IMR-90 (cell line): ENCODE data around the gene PLCB3. TPM values are rescaled to one million over a fixed set of nuclear protein-coding genes. Genes with fewer than 3 reads are reported as not detected.

Experiments used
- ATAC-seq: fragments of 200-7000 bp; cut with Tn5 transposase; 2 replicates; pipeline ENCODE4 v1.9.1; 2020; ENCODE audit warnings: low read depth, mild to moderate bottlenecking, moderate library complexity
- BruUV-seq: library from RNA; stranded (reverse); fragments of 400-500 nt; replicated peaks from 2 replicates; lab custom pipeline; 2021; lab: Mats Ljungman, UMichigan
- CTCF ChIA-PET: fragments of 300-600 bp; formaldehyde crosslinking; extraction: SDS; loops from one replicate; lab custom pipeline; 2021; ENCODE audit warnings: antibody characterized with exemption; lab: Yijun Ruan, JAX
- POLR2A ChIA-PET: fragments of 300-600 bp; sonication (Branson Sonifier 250); formaldehyde crosslinking; loops from one replicate; lab custom pipeline; 2022; ENCODE audit warnings: antibody characterized with exemption; ENCODE audit not compliant: unreplicated experiment; lab: Charles Lee
- DNase-seq: peaks from one replicate; pipeline ENCODE4 v3.0.0; 2013
- H2AFZ ChIP-seq: replicated peaks from 2 replicates; pipeline ENCODE3; 2013; ENCODE audit warnings: low read length, mild to moderate bottlenecking; ENCODE audit not compliant: poor library complexity
- H2AK5ac ChIP-seq: 2 replicates; pipeline ENCODE4 v1.6.1; 2013; ENCODE audit warnings: low read depth, low read length, inconsistent platforms
- H2AK9ac ChIP-seq: replicated peaks from 2 replicates; pipeline ENCODE3; 2013; ENCODE audit warnings: mild to moderate bottlenecking, low read depth, low read length, moderate library complexity; ENCODE audit not compliant: poor library complexity
- H2BK120ac ChIP-seq: 2 replicates; pipeline ENCODE4 v1.6.1; 2013; ENCODE audit warnings: low read depth, low read length, inconsistent platforms
- H2BK15ac ChIP-seq: 3 replicates; pipeline ENCODE4 v1.6.1; 2013; ENCODE audit warnings: low read depth, low read length, inconsistent platforms
- H2BK20ac ChIP-seq: 2 replicates; pipeline ENCODE4 v1.6.1; 2013; ENCODE audit warnings: low read depth, mild to moderate bottlenecking, inconsistent platforms, low read length, moderate library complexity
- H2BK5ac ChIP-seq: 2 replicates; pipeline ENCODE4 v1.6.1; 2013; ENCODE audit warnings: mild to moderate bottlenecking, low read depth, low read length, inconsistent platforms; ENCODE audit not compliant: poor library complexity, severe bottlenecking
- H3K14ac ChIP-seq: replicated peaks from 2 replicates; pipeline ENCODE4 v1.6.1; 2013; ENCODE audit warnings: low read depth, low read length, inconsistent platforms
- H3K18ac ChIP-seq: 2 replicates; pipeline ENCODE4 v1.6.1; 2013; ENCODE audit warnings: low read depth, low read length, control low read depth
- H3K23ac ChIP-seq: 2 replicates; pipeline ENCODE4 v1.6.1; 2013; ENCODE audit warnings: low read depth, low read length, inconsistent platforms
- H3K27ac ChIP-seq: 2 replicates; pipeline ENCODE4 v1.5.1; 2013; ENCODE audit warnings: mild to moderate bottlenecking, control low read depth, low read length; ENCODE audit not compliant: insufficient read depth
- H3K27me3 ChIP-seq: 2 replicates; pipeline ENCODE4 v1.6.1; 2013; ENCODE audit warnings: low read length; ENCODE audit not compliant: control insufficient read depth, insufficient read depth
- H3K36me3 ChIP-seq: 2 replicates; pipeline ENCODE4 v1.6.1; 2013; ENCODE audit warnings: low read length, mixed read lengths; ENCODE audit not compliant: control insufficient read depth, insufficient read depth
- H3K4ac ChIP-seq: 2 replicates; pipeline ENCODE4 v1.6.1; 2013; ENCODE audit warnings: low read depth, low read length, inconsistent platforms
- H3K4me1 ChIP-seq: 2 replicates; pipeline ENCODE4 v1.6.1; 2013; ENCODE audit warnings: low read length, mixed read lengths; ENCODE audit not compliant: control insufficient read depth, insufficient read depth
- H3K4me2 ChIP-seq: 2 replicates; pipeline ENCODE4 v1.6.1; 2013; ENCODE audit warnings: low read depth, mild to moderate bottlenecking, control low read depth, low read length, moderate library complexity
- H3K4me3 ChIP-seq: 2 replicates; pipeline ENCODE4 v1.5.1; 2013; ENCODE audit warnings: low read depth, mild to moderate bottlenecking, control low read depth, low read length, moderate library complexity; ENCODE audit not compliant: insufficient read depth
- H3K56ac ChIP-seq: 2 replicates; pipeline ENCODE4 v1.6.1; 2013; ENCODE audit warnings: low read length, inconsistent platforms; ENCODE audit not compliant: insufficient read depth; ENCODE audit errors: extremely low read depth
- H3K79me1 ChIP-seq, 2 experiments: 2 replicates each; pipeline ENCODE4 v1.6.1; 2013; ENCODE audit warnings: low read length in 2 of 2, inconsistent platforms in 1 of 2, low read depth in 1 of 2
- H3K9ac ChIP-seq: 2 replicates; pipeline ENCODE4 v1.6.1; 2013; ENCODE audit warnings: low read depth, low read length, control low read depth
- H3K9me1 ChIP-seq: 2 replicates; pipeline ENCODE4 v1.6.1; 2013; ENCODE audit warnings: low read length, inconsistent platforms; ENCODE audit not compliant: insufficient read depth
- H3K9me3 ChIP-seq: 2 replicates; pipeline ENCODE4 v1.6.1; 2013; ENCODE audit warnings: low read length; ENCODE audit not compliant: control insufficient read depth, insufficient read depth
- H4K20me1 ChIP-seq: 2 replicates; pipeline ENCODE4 v1.6.1; 2013; ENCODE audit warnings: low read length, inconsistent platforms; ENCODE audit not compliant: insufficient read depth
- H4K5ac ChIP-seq: 2 replicates; pipeline ENCODE4 v1.6.1; 2013; ENCODE audit warnings: mild to moderate bottlenecking, low read depth, low read length, control low read depth
- H4K8ac ChIP-seq, 2 experiments: 2 replicates each; pipeline ENCODE4 v1.6.1; 2013; ENCODE audit warnings: low read depth in 2 of 2, low read length in 2 of 2, control low read depth in 1 of 2, inconsistent platforms in 1 of 2
- H4K91ac ChIP-seq: 2 replicates; pipeline ENCODE4 v1.6.1; 2013; ENCODE audit warnings: low read depth, low read length, inconsistent platforms; ENCODE audit not compliant: insufficient read depth
- BHLHE40 ChIP-seq: fragments of 150-350 bp; IDR thresholded peaks from 2 replicates; pipeline ENCODE4 v1.6.1; 2016; ENCODE audit warnings: mild to moderate bottlenecking, low read depth, low read length
- ELK1 ChIP-seq: fragments of 150-350 bp; IDR thresholded peaks from 2 replicates; pipeline ENCODE4 v1.6.1; 2016; ENCODE audit warnings: low read depth, mild to moderate bottlenecking, low read length, moderate library complexity, borderline replicate concordance
- RCOR1 ChIP-seq: IDR thresholded peaks from 2 replicates; pipeline ENCODE4 v1.6.1; 2012; ENCODE audit warnings: mild to moderate bottlenecking, low read length, improper control_type of control experiment; ENCODE audit not compliant: insufficient replicate concordance
- RFX5 ChIP-seq: IDR thresholded peaks from 2 replicates; pipeline ENCODE4 v1.8.0; 2012; ENCODE audit warnings: low read depth, mild to moderate bottlenecking, low read length, moderate library complexity
- SMC3 ChIP-seq: fragments of 150-350 bp; IDR thresholded peaks from 2 replicates; pipeline ENCODE4 v1.6.1; 2016; ENCODE audit warnings: low read depth, mild to moderate bottlenecking, antibody characterized with exemption, low read length, moderate library complexity
- WGBS, 2 experiments: methylation state at CpG; one replicate each; pipeline versions ENCODE4 v1.1.5 to v1.1.7; 2013; ENCODE audit warnings: missing lambda C conversion rate in 2 of 2; ENCODE audit not compliant: insufficient read length in 1 of 2; ENCODE audit errors: extremely low coverage in 2 of 2; 5-methylcytosine and 5-hydroxymethylcytosine counted together
- dilution Hi-C: fragments of 300-500 bp; cut with HindIII; formaldehyde crosslinking; loops from one replicate; pipeline ENCODE4 v1.14.3; 2018; ENCODE audit warnings: low sequenced_read_pairs; ENCODE audit not compliant: unreplicated experiment
- in situ Hi-C: fragments of 300-500 bp; cut with MboI; formaldehyde crosslinking; loops from 3 replicates; pipeline ENCODE4 v1.14.3; 2019; ENCODE audit warnings: low sequenced_read_pairs, inconsistent platforms, mixed read lengths
- intact Hi-C: fragments of 100-400 bp; cut with micrococcal nuclease; formaldehyde crosslinking; loops from 2 replicates; pipeline ENCODE4 v1.10.0; 2022
- polyA plus RNA-seq, 3 experiments: library from polyadenylated mRNA; depleted of rRNA; stranded (reverse); fragments of >200 nt; gene quantifications; 2 replicates each; pipeline ENCODE4 v1.2.3, GENCODE V29; 2012; ENCODE audit warnings: low replicate concordance in 1 of 3
- total RNA-seq: library from RNA; depleted of rRNA; stranded (reverse); fragments of >200 nt; gene quantifications from 2 replicates; pipeline ENCODE4 v1.2.3, GENCODE V29; 2012

PLCB3 gene
- total and polyA plus RNA-seq, 2 of the 4 experiments (the other 2 are of a cell fraction), result 23.9 to 24.9 TPM

DNA sequence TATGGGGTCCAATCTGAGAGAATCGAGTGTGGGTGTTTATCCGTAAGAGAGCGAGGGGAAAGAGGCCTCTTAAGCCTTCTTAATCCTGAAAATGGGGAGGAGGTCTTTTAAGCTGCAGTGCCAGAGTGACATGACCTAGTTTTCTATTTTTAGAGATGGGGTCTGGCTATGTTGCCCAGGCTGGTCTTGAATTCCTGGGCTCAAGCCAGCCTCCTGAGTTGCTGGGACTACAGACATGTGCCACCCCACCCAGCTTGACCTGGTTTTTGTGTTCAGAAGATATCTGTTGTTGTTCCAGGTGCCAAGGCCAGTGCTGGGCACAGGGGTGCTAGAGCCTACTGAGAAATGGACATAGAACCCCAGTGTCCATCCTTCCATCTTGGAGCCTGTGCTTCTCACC lies 31.8 kb downstream of the PLCB3 start:
- no peak overlapping the region for H3K9ac ChIP-seq
- H3K9me1 ChIP-seq, result peaks cover 5% of the 10 kb centered on the region; the same call in 1 of the 2 replicates
- H3K27me3 ChIP-seq, result no peaks in the 10 kb centered on the region
- no peak overlapping the region for H3K14ac ChIP-seq
- WGBS, 2 experiments, result no CpG with 5 or more reads among the region's 3 CpGs
- H2BK15ac ChIP-seq, result no peak overlapping the region
- no peak overlapping the region for H4K5ac ChIP-seq
- no peak overlapping the region for H2BK120ac ChIP-seq
- no peak overlapping the region for H2BK20ac ChIP-seq
- no peaks in the 10 kb centered on the region for H3K9me3 ChIP-seq
- H4K8ac ChIP-seq, result no peak overlapping the region
- no peak overlapping the region for H2AK9ac ChIP-seq
- no peaks in the 10 kb centered on the region for H4K20me1 ChIP-seq
- ChIA-PET POLR2A (no interaction called here), CTCF (interaction anchor here (1.2 to 1.6 kb wide), 2 partner anchors 18 to 22 kb away, joined by 3 to 4 read pairs; partner anchors contain the start of gene ESRRA)
- H2BK5ac ChIP-seq, result no peak overlapping the region
- no peak overlapping the region; the same call in 1 of the 2 replicates for H3K4ac ChIP-seq
- no peak overlapping the region for H2AFZ ChIP-seq
- peak overlapping the region; percentile 15; the same call in 1 of the 2 replicates for H3K4me2 ChIP-seq
- H3K23ac ChIP-seq, result peak overlapping the region; percentile 51; the same call in 1 of the 2 replicates
- TF ChIP-seq ELK1 (no peak), RCOR1 (no peak), RFX5 (no peak), SMC3 (no peak), BHLHE40 (no peak)
- BruUV-seq, result no TSS peak
- H2AK5ac ChIP-seq, result no peak overlapping the region; the same call in 1 of the 2 replicates
- H4K91ac ChIP-seq, result no peak overlapping the region
- no peak overlapping the region for H3K56ac ChIP-seq
- intact Hi-C loops, result no loop called here
- no peak for ATAC-seq
- no peak for DNase-seq
- H3K4me1 ChIP-seq, result peaks cover 8% of the 10 kb centered on the region
- peaks cover 15 to 39% of the 10 kb centered on the region in 2 experiments for H3K79me1 ChIP-seq
- in situ Hi-C loops, result no loop called here
- dilution Hi-C loops, result no loop called here
- H3K4me3 ChIP-seq, result no peak overlapping the region
- H3K18ac ChIP-seq, result no peak overlapping the region
- H3K27ac ChIP-seq, result no peak overlapping the region
- peaks cover 15% of the 10 kb centered on the region for H3K36me3 ChIP-seq
